CD14-positive monocyte (primary cell): ENCODE results near the gene NLK. TPM values are rescaled to one million over a fixed set of nuclear protein-coding genes. Genes with fewer than 3 reads are reported as not detected.

Experiments used
- DNase-seq, 3 donors: peaks; one replicate each; pipeline ENCODE4 v3.0.0-alpha.2; 2011 to 2022
- H2AFZ ChIP-seq: 2 replicates; pipeline ENCODE4 v1.6.0; 2012; ENCODE audit warnings: mild to moderate bottlenecking, low read depth, low read length, inconsistent platforms; ENCODE audit not compliant: insufficient read depth, poor library complexity, severe bottlenecking
- H3K27ac ChIP-seq, 2 donors: 1 replicate in 1 of 2; 2 replicates in 1 of 2; pipeline ENCODE4 v1.5.1; 2012 to 2013; ENCODE audit warnings: low read length in 2 of 2, control low read depth in 1 of 2, inconsistent platforms in 1 of 2, low read depth in 1 of 2, mild to moderate bottlenecking in 1 of 2
- H3K27me3 ChIP-seq, 2 donors: one replicate each; pipeline versions ENCODE4 v1.6.0 to v1.6.1; 2011 to 2013; ENCODE audit warnings: low read length in 2 of 2; ENCODE audit not compliant: control insufficient read depth in 2 of 2, insufficient read depth in 2 of 2
- H3K36me3 ChIP-seq, 2 donors: replicated peaks in 1 of 2; 1 replicate in 1 of 2; 2 replicates in 1 of 2; pipeline versions ENCODE4 v1.5.1 to v1.6.1; 2012 to 2013; ENCODE audit warnings: low read length in 2 of 2, control low read depth in 1 of 2, inconsistent platforms in 1 of 2, mild to moderate bottlenecking in 1 of 2; ENCODE audit not compliant: insufficient read depth in 2 of 2, control insufficient read depth in 1 of 2
- H3K4me1 ChIP-seq, 2 donors: 1 replicate in 1 of 2; 2 replicates in 1 of 2; pipeline versions ENCODE4 v1.5.1 to v1.6.1; 2012 to 2013; ENCODE audit warnings: low read length in 2 of 2, control low read depth in 1 of 2, inconsistent platforms in 1 of 2, mild to moderate bottlenecking in 1 of 2, moderate library complexity in 1 of 2; ENCODE audit not compliant: insufficient read depth in 2 of 2, control insufficient read depth in 1 of 2
- H3K4me2 ChIP-seq: replicated peaks from 2 replicates; pipeline ENCODE3; 2012; ENCODE audit warnings: low read length, moderate library complexity, mild to moderate bottlenecking; ENCODE audit not compliant: poor library complexity, severe bottlenecking; ENCODE audit errors: extremely low read depth
- H3K4me3 ChIP-seq, 3 experiments: fragments of 200-600 bp in 1 of 3; sonication (generic) in 1 of 3; replicated peaks in 1 of 3; 1 replicate in 2 of 3; 2 replicates in 1 of 3; pipeline ENCODE4 v1.5.1; 2011 to 2013; ENCODE audit warnings: low read length in 3 of 3, mild to moderate bottlenecking in 3 of 3, control low read depth in 2 of 3, low read depth in 2 of 3, inconsistent platforms in 1 of 3, moderate library complexity in 1 of 3
- H3K79me2 ChIP-seq: 2 replicates; pipeline ENCODE4 v1.6.0; 2012; ENCODE audit warnings: mild to moderate bottlenecking, control low read depth, inconsistent platforms, low read length, moderate library complexity; ENCODE audit not compliant: insufficient read depth
- H3K9ac ChIP-seq: 2 replicates; pipeline ENCODE4 v1.6.0; 2017; ENCODE audit warnings: low read length, mild to moderate bottlenecking; ENCODE audit not compliant: insufficient read depth, poor library complexity, severe bottlenecking
- H3K9me3 ChIP-seq, 2 donors: replicated peaks in 1 of 2; 1 replicate in 1 of 2; 2 replicates in 1 of 2; pipeline versions ENCODE4 v1.5.1 to v1.6.1; 2012 to 2013; ENCODE audit warnings: low read length in 2 of 2, control low read depth in 1 of 2; ENCODE audit not compliant: control insufficient read depth in 1 of 2, insufficient read depth in 1 of 2
- H4K20me1 ChIP-seq: 2 replicates; pipeline ENCODE4 v1.6.0; 2012; ENCODE audit warnings: mild to moderate bottlenecking, low read length, control low read depth, moderate library complexity; ENCODE audit not compliant: insufficient read depth
- H3K27ac Mint-ChIP-seq, 7 donors: one replicate each; pipeline ENCODE4 v1.8.0; 2020; ENCODE audit warnings: mild to moderate bottlenecking in 7 of 7, mixed read lengths in 7 of 7, moderate library complexity in 6 of 7, inconsistent platforms in 2 of 7
- H3K27me3 Mint-ChIP-seq, 3 donors: one replicate each; pipeline ENCODE4 v1.8.0; 2021 to 2022; ENCODE audit warnings: low read depth in 3 of 3, mild to moderate bottlenecking in 3 of 3, mixed read lengths in 3 of 3, moderate library complexity in 3 of 3, inconsistent platforms in 1 of 3
- H3K36me3 Mint-ChIP-seq, 2 donors: one replicate each; pipeline ENCODE4 v1.8.0; 2020; ENCODE audit warnings: mixed read lengths in 2 of 2, inconsistent platforms in 1 of 2, mild to moderate bottlenecking in 1 of 2
- H3K4me1 Mint-ChIP-seq: one replicate; pipeline ENCODE4 v1.8.0; 2020; ENCODE audit warnings: mild to moderate bottlenecking, mixed read lengths
- H3K4me3 Mint-ChIP-seq, 2 donors: one replicate each; pipeline ENCODE4 v1.8.0; 2020; ENCODE audit warnings: mild to moderate bottlenecking in 2 of 2, mixed read lengths in 2 of 2, moderate library complexity in 1 of 2
- H3K9me3 Mint-ChIP-seq, 7 donors: one replicate each; pipeline ENCODE4 v1.8.0; 2020 to 2022; ENCODE audit warnings: mixed read lengths in 7 of 7, mild to moderate bottlenecking in 6 of 7, moderate library complexity in 6 of 7, inconsistent platforms in 2 of 7
- CTCF ChIP-seq: fragments of 200-600 bp; IDR thresholded peaks from one replicate; pipeline ENCODE4 v1.8.0; 2022; ENCODE audit warnings: antibody characterized with exemption, mild to moderate bottlenecking
- WGBS: methylation state at CpG from one replicate; pipeline ENCODE4 v1.1.5; 2013; ENCODE audit warnings: missing lambda C conversion rate; ENCODE audit not compliant: insufficient coverage; 5-methylcytosine and 5-hydroxymethylcytosine counted together
- intact Hi-C, 2 donors: fragments of 100-400 bp; cut with micrococcal nuclease; formaldehyde crosslinking; loops; one replicate each; pipeline versions ENCODE4 v1.15.0 to v1.15.1; 2023
- polyA plus RNA-seq, 3 donors: library from polyadenylated mRNA; depleted of rRNA in 1 of 3; unstranded in 2 of 3; stranded (reverse) in 1 of 3; fragments of 300-500 nt in 2 of 3; fragments of >200 nt in 1 of 3; fragmentation: Illumina TruSeq in 2 of 3; gene quantifications; 1 replicate in 2 of 3; 2 replicates in 1 of 3; pipeline ENCODE4 v1.2.3, GENCODE V29; 2012 to 2021

NLK gene
- polyA plus RNA-seq, 3 donors, result 1.7 to 6.5 (median 2.0) TPM

GRCh38 chr17:28130472-28130871 is 88.0 kb downstream of the NLK start:
- DNase-seq, result no peak
- intact Hi-C loops, result no loop called here
- Mint-ChIP-seq H3K36me3 (peaks cover 22 to 36% of the 10 kb centered on the region in 2 donors), H3K27me3 (no peaks in the 10 kb centered on the region), H3K4me1 (peaks cover 1% of the 10 kb centered on the region), H3K9me3 (no peaks in the 10 kb centered on the region), H3K27ac (no peak overlapping the region), H3K4me3 (no peak overlapping the region)
- no peak overlapping the region for H3K4me2 ChIP-seq
- H3K27ac ChIP-seq, result no peak overlapping the region
- no peak overlapping the region for H2AFZ ChIP-seq
- H3K9ac ChIP-seq, result no peak overlapping the region
- TF ChIP-seq CTCF, result no peak
- no peaks in the 10 kb centered on the region for H3K9me3 ChIP-seq
- no peaks in the 10 kb centered on the region for H3K27me3 ChIP-seq
- no peaks in the 10 kb centered on the region for H3K79me2 ChIP-seq
- no peaks in the 10 kb centered on the region for H4K20me1 ChIP-seq
- H3K4me1 ChIP-seq, result no peaks in the 10 kb centered on the region
- no CpG with 5 or more reads among the region's 2 CpGs for WGBS
- peaks cover 15 to 40% of the 10 kb centered on the region in 2 donors for H3K36me3 ChIP-seq
- H3K4me3 ChIP-seq, result no peak overlapping the region

GRCh38 chr17:28131599-28131998 is 89.1 kb downstream of the NLK start:
- Histone ChIP-seq H3K9ac (no peak overlapping the region), H3K4me3 (no peak overlapping the region), H3K27ac (no peak overlapping the region), H2AFZ (no peak overlapping the region), H3K27me3 (no peaks in the 10 kb centered on the region), H3K79me2 (no peaks in the 10 kb centered on the region), H3K9me3 (no peaks in the 10 kb centered on the region), H4K20me1 (no peaks in the 10 kb centered on the region), H3K4me2 (no peak overlapping the region), H3K4me1 (no peaks in the 10 kb centered on the region), H3K36me3 (peaks cover 16 to 39% of the 10 kb centered on the region in 2 donors)
- no peaks in the 10 kb centered on the region for H3K27me3 Mint-ChIP-seq
- H3K4me3 Mint-ChIP-seq, result no peak overlapping the region
- H3K36me3 Mint-ChIP-seq, result peaks cover 25 to 35% of the 10 kb centered on the region in 2 donors
- intact Hi-C loops, result no loop called here
- no peak for TF ChIP-seq CTCF
- DNase-seq, result no peak
- H3K27ac Mint-ChIP-seq, result no peak overlapping the region
- no peaks in the 10 kb centered on the region for H3K9me3 Mint-ChIP-seq
- WGBS, result no CpG with 5 or more reads among the region's 4 CpGs
- no peaks in the 10 kb centered on the region for H3K4me1 Mint-ChIP-seq
